ENCODE results near the gene HOXB4. TPM values are rescaled to one million over a fixed set of nuclear protein-coding genes. Genes with fewer than 3 reads are reported as not detected.

The HOXB4 gene
- total RNA-seq, 1 donor from 2014 or later: 6.5 TPM

DNA sequence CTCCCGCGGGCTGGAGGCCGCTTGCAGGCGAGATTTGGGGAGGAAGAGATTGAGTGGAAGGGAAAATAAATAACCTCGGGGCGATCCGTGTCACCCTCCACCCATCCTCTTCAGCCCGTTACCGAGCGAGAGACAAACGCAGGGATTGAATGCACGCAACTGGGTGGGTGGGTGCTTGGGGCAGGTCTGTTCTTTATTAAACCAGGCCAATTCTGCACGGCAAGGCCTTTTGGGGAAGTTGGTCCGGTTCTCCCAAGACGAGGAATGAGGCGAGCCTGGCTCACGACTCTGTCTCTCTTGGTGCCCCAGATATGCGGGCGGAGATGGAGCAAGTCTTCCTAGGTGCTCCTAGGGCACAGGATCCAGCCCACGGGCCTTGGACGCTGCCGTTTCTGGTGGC, 33.1 kb upstream of the HOXB4 start:
- TF ChIP-seq, protein P1, sequence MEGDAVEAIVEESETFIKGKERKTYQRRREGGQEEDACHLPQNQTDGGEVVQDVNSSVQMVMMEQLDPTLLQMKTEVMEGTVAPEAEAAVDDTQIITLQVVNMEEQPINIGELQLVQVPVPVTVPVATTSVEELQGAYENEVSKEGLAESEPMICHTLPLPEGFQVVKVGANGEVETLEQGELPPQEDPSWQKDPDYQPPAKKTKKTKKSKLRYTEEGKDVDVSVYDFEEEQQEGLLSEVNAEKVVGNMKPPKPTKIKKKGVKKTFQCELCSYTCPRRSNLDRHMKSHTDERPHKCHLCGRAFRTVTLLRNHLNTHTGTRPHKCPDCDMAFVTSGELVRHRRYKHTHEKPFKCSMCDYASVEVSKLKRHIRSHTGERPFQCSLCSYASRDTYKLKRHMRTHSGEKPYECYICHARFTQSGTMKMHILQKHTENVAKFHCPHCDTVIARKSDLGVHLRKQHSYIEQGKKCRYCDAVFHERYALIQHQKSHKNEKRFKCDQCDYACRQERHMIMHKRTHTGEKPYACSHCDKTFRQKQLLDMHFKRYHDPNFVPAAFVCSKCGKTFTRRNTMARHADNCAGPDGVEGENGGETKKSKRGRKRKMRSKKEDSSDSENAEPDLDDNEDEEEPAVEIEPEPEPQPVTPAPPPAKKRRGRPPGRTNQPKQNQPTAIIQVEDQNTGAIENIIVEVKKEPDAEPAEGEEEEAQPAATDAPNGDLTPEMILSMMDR (IDR thresholded peaks at IDR 0.05; ENCODE audit: unreplicated experiment): no peak
- Mint-ChIP-seq H3K27ac (ENCODE audit: unreplicated experiment) (peak overlapping the region; percentile 13), H3K9me3 (ENCODE audit: unreplicated experiment) (no peaks in the 10 kb centered on the region), H3K27me3 (ENCODE audit: unreplicated experiment) (peaks cover 36% of the 10 kb centered on the region), H3K4me1 (ENCODE audit: unreplicated experiment) (peaks cover 34% of the 10 kb centered on the region), H3K36me3 (ENCODE audit: low read depth, unreplicated experiment) (no peaks in the 10 kb centered on the region), H3K4me3 (ENCODE audit: unreplicated experiment) (peak overlapping the region; percentile 89)
- no peak for DNase-seq (ENCODE audit: low spot score)

DNA sequence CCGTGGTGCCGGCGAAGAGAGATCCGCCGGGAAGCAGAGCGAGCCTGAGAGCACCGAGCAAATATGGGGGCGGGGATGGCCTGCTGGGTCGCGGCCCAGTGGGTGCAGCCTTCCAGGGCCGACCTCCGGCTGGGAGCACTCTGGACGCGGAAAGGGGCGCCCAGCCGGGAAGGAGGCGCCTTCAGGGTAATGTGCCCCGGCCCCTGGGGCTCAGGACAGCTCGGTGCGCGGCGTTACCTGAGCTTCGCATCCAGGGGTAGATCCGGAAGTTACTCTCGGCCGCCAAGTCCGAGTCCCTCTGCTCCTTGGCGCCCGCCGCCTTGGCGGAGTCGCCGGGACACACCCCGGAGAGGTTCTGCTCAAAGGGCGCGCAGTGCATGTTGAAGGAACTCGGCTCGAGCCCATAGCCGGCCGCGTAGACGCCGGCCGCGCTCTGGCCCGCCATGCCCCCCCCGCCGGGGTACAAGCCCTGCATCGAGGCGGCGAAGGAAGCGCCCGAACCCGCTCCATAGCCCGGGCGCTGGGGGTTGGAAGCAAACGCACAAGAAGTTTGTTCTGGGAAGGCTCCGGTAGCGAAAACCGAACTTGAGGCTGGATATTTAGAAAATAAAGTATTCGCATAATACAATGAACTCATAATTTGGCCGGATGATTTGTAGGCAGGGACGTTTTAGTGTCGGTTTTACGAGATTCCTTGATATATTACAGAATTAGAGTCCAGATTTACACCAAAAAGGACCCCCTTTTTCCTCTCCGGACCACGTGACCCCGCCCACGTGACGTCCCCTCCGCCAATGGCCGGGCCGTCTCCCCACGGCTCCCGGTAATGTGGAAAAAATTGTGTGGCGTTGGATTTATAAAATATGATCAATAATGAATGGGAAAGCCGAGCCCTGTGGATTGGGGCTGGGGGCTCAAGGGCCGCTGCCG, 32.4 kb upstream of the HOXB4 start, which contains the start of gene HOXB7:
TSS of gene HOXB7 (minus strand) at position 736 of the 930 bp plus-strand sequence. CDS start at position 637, 99 bp downstream.
- Mint-ChIP-seq H3K9me3 (ENCODE audit: unreplicated experiment) (no peaks in the 10 kb centered on the region), H3K27ac (ENCODE audit: unreplicated experiment) (peak within 1 kb of the TSS; percentile 13), H3K27me3 (ENCODE audit: unreplicated experiment) (peaks cover 38% of the 10 kb centered on the region), H3K4me1 (ENCODE audit: unreplicated experiment) (peaks cover 36% of the 10 kb centered on the region), H3K36me3 (ENCODE audit: low read depth, unreplicated experiment) (no peaks in the 10 kb centered on the region), H3K4me3 (ENCODE audit: unreplicated experiment) (peak within 1 kb of the TSS; percentile 89)
- TF ChIP-seq, protein P1 (IDR thresholded peaks at IDR 0.05; ENCODE audit: unreplicated experiment): no peak
- DNase-seq (ENCODE audit: low spot score): peak; percentile 67

DNA sequence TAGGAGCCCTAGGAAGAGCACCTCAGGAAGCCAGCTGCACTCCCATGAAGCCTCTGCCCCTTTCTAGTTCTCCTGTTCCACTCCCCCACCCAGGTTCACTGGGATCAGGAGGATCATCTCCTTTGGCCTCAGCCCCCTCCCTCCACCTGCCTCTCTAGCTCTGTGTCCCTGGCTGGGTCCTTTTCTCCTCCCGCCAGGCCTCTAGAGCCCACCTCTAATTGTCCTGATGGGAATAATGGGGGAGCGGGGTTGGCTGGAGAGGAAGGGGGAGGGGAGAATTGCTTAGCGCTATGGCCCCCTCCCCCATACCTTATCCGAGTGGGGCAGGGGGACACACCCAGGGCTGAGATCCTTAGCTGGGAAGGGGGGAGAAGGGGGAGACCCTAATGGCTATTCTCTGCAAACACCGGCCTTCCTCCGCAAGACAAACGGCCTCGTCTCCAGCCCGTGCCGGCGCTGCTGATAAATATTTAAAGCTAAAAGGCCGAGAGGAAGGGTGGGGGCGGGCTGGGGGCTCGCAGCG, 31.7 kb upstream of the HOXB4 start:
- H3K27me3 Mint-ChIP-seq (ENCODE audit: unreplicated experiment): peaks cover 41% of the 10 kb centered on the region
- no peak for DNase-seq (ENCODE audit: low spot score)
- TF ChIP-seq, protein P1 (IDR thresholded peaks at IDR 0.05; ENCODE audit: unreplicated experiment): no peak

GRCh38 chr17:48609033-48609432, 30.9 kb upstream of the HOXB4 start:
- no peak overlapping the region for H3K27ac Mint-ChIP-seq (ENCODE audit: unreplicated experiment)
- H3K36me3 Mint-ChIP-seq (ENCODE audit: low read depth, unreplicated experiment): no peaks in the 10 kb centered on the region
- TF ChIP-seq, protein P1 (IDR thresholded peaks at IDR 0.05; ENCODE audit: unreplicated experiment): no peak
- H3K27me3 Mint-ChIP-seq (ENCODE audit: unreplicated experiment): peaks cover 46% of the 10 kb centered on the region
- peaks cover 47% of the 10 kb centered on the region for H3K4me1 Mint-ChIP-seq (ENCODE audit: unreplicated experiment)
- no peaks in the 10 kb centered on the region for H3K9me3 Mint-ChIP-seq (ENCODE audit: unreplicated experiment)
- DNase-seq (ENCODE audit: low spot score): no peak
- peak overlapping the region; percentile 29 for H3K4me3 Mint-ChIP-seq (ENCODE audit: unreplicated experiment)

More for the DNA sequence above, 31.7 kb upstream of the HOXB4 start:
- H3K27ac Mint-ChIP-seq (ENCODE audit: unreplicated experiment): no peak overlapping the region
- no peaks in the 10 kb centered on the region for H3K36me3 Mint-ChIP-seq (ENCODE audit: low read depth, unreplicated experiment)
- H3K4me1 Mint-ChIP-seq (ENCODE audit: unreplicated experiment): peaks cover 39% of the 10 kb centered on the region
- H3K9me3 Mint-ChIP-seq (ENCODE audit: unreplicated experiment): no peaks in the 10 kb centered on the region
- H3K4me3 Mint-ChIP-seq (ENCODE audit: unreplicated experiment): no peak overlapping the region

- no peaks in the 10 kb centered on the region for H3K36me3 Mint-ChIP-seq (ENCODE audit: low read depth, unreplicated experiment)
- H3K4me3 Mint-ChIP-seq (ENCODE audit: unreplicated experiment): no peak overlapping the region
- no peak for DNase-seq (ENCODE audit: low spot score)
- H3K27ac Mint-ChIP-seq (ENCODE audit: unreplicated experiment): no peak overlapping the region
- H3K9me3 Mint-ChIP-seq (ENCODE audit: unreplicated experiment): no peaks in the 10 kb centered on the region
- H3K27me3 Mint-ChIP-seq (ENCODE audit: unreplicated experiment): peaks cover 50% of the 10 kb centered on the region
- peaks cover 47% of the 10 kb centered on the region for H3K4me1 Mint-ChIP-seq (ENCODE audit: unreplicated experiment)
- TF ChIP-seq, protein P1 (IDR thresholded peaks at IDR 0.05; ENCODE audit: unreplicated experiment): no peak
Measured at GRCh38 chr17:48608494-48608834, 30.3 kb upstream of the HOXB4 start.

Data from endothelial cell (in vitro differentiated cells).